ENCODE measurements around the gene FBH1.

GRCh38 chr10:5895365-5895764 lies 5.3 kb downstream of the FBH1 start:
- TF ChIP-seq CTCF (IDR thresholded peaks at IDR 0.05), result no peak
- TF ChIP-seq EZH2 (IDR thresholded peaks at IDR 0.05), result no peak
- no peak for TF ChIP-seq EZH2phosphoT487 (IDR thresholded peaks at IDR 0.05)

Data from neural progenitor cell (in vitro differentiated cells).